GM18907 (cell line): Measurements from ENCODE around the gene ZNF157.
"Not testable (repeated sequence)": the region's sequence is repeated elsewhere in the genome, so short reads cannot be mapped to it uniquely, and the experiment has no call there.

Source experiments
- ATAC-seq: cut with Tn5 transposase; IDR thresholded peaks from one replicate; pipeline ENCODE4 v1.9.1; 2021; ENCODE audit warnings: mild to moderate bottlenecking, moderate library complexity; ENCODE audit not compliant: unreplicated experiment

The ZNF157 gene

DNA sequence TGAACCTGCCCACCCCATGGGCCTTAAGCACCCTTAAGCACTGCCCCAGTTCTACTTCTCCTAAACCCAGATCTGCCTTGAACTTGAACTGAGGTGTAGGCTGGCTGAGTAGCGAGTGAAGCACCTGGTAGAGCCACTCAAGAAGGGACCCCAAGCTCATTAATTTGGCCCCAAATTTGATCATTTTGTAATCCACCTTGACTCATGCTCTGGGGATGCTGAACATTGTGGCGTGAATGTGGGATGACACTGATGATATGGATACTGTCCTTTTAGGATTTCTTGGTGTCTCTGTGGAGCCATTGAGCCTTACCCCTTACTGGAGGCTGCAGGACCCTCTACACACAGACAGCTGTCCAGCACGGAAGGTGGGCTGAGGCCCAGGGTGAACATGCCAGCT, at the start of gene ZNF157:
Gene ZNF157 (plus strand): TSS at position 301 of the 400 bp plus-strand sequence. CDS start 91 bp downstream, at position 392.
- no peak for ATAC-seq

DNA sequence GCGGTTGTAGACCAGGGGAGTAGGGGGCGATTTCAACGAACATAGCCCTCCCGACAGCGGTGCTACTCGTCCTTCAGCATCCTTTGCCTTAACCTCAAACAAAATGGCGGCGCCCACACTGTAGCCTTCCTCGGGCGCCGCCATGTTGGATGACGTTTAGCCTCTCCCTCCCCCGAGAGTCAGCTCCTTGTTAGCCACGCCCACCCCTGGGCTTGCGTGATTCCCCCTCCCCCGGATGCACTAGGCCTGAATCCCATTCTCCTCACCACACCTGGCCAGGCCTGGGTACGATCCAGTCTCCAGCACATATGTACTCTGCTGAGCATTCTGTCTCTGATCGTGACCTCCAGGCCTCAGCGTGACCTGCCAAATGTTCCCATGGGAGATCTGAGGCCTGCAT, 49.0 kb upstream of the ZNF157 start:
- ATAC-seq, result no peak

GRCh38 chrX:47321823-47322371, 48.5 kb upstream of the ZNF157 start:
- no peak for ATAC-seq

- ATAC-seq, result no peak
Measured at GRCh38 chrX:47327902-47328301, 42.5 kb upstream of the ZNF157 start.

- ATAC-seq, result not testable (repeated sequence)
Measured at GRCh38 chrX:47332729-47333128, 37.6 kb upstream of the ZNF157 start.

DNA sequence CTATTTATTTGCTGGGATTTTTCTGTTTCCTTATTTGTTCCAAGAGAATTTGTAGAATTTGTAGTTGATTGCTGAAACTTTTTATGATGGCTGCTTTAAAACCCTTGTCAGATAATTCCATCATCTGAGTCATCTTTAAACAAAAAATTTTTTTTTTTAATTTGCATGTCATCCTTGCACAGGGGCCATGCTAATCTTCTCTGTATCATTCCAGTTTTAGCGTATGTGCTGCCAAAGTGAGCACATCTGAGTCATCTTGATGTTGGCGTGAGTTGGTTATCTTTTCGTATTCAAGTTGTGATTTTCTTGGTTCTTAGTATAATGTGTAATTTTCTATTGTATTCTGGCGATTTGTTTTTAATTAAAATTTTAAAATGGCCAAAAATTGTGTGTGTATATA, 18.7 kb upstream of the ZNF157 start:
- no peak for ATAC-seq

GRCh38 chrX:47358387-47359065, 11.9 kb upstream of the ZNF157 start:
- no peak for ATAC-seq

DNA sequence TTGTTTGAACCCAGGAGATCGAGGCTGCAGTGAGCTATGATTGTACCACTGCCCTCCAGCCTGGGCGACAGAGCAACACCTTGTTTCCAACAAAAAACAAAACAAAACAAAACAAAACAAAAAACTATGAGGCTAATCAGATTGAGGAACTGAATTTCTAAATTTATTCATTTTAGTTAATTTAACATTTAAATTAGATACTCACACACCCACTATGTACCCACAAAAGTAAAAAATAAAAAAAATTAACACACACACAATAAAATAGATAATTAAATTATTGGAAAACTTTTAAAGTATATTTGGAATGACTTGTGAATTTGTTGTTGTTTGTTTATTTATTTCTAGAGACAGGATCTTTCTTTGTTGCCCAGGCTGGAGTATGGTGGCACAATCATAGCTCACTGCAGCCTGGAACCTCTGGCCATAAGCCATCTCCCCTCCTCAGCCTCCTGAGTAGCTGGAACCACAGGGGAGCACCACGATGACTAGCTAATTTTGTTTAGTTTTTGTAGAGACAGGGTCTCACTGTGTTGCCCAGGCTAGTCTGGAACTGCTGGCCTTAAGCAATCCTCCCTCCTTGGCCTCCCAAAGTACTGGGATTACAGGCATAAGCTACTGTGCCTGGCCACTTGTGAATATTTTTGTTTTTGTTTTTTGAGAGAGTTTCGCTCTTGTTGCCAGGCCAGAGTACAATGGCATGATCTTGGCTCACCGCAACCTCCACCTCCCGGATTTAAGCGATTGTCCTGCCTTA, 9.8 kb upstream of the ZNF157 start:
- ATAC-seq, result no peak

- peak; percentile 89 for ATAC-seq
Measured at GRCh38 chrX:47361538-47362511, 8.6 kb upstream of the ZNF157 start.

DNA sequence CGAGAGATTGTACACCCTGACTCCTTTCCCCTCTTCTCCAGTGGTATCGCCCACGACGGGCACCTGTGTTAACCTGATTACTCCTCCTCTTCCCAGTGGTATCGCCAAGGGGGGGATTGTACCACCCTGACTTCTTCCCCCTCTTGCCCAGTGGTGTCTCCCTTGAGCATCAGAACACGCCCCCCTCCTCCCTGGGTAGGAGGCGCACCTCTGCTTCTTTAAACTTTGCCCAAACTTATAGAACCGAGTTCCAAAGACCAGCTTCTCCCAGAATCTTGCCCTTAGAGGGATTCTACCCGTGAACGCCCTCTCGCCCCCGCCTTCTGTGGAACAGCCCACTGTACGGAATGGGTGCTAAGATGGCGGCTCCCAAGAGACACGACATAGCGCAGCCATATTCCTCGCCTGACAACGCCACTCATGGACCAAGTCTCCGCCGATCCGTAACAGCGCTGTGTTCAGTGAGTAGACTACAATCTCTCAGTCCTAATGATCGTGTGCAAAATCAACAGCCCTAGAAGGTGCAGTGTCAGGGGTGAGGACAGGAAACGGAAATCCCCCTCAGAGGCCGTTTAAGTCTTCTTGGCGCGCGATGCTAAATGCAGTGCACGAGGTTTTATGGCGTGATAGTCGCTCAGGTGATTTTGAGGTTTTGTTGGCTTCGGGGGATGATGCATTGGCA, 4.2 kb upstream of the ZNF157 start:
- peak; percentile 43 for ATAC-seq

- no peak for ATAC-seq
Measured at GRCh38 chrX:47373198-47373597, 2.8 kb downstream of the ZNF157 start.

DNA sequence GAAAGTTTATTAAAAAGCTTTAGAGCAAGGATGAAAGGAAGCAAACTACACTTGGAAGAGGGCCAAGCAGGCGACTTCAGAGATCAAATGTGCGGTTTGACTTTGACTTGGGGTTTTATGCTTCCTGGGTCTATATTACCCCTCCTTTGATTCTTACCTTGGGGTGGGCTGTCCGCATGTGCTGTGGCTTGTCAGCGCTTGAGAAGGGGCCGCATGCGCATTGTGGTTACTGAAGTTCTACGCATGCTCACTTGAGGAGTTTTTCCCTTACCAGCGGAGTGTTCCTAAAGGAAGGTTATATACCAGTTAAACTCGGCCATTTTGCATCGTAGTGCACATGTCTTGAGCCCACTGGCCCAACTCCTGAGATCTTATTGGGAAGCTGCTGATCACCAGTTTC, 9.9 kb downstream of the ZNF157 start:
- ATAC-seq, result no peak

- ATAC-seq, result not testable (repeated sequence)
Measured at GRCh38 chrX:47380837-47381236, 10.5 kb downstream of the ZNF157 start.

GRCh38 chrX:47384502-47384901, 14.1 kb downstream of the ZNF157 start:
- no peak for ATAC-seq

DNA sequence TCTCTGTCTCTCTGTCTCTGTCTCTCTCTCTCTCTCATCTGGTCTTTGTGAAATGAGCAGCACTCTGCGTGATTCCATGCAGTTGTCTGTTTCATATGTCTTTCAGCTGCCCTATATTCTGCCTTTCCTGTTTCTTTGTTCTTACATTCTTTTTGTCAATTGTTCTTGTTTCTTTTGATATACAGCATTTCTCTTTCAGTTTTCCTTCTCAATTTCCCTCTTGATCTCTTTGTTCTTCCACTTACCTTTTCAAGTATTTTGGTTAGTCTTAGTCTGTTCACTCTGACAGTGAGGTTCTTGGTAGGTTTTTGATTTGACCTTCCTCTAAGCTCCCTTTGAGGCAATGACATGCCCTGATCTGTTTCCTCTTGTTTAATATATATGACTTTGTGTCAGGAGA, 20.4 kb downstream of the ZNF157 start:
- no peak for ATAC-seq

GRCh38 chrX:47413179-47413594, 42.8 kb downstream of the ZNF157 start:
- ATAC-seq, result no peak

- ATAC-seq, result no peak
Measured at GRCh38 chrX:47420265-47420664, 49.9 kb downstream of the ZNF157 start.

- no peak for ATAC-seq
Measured at GRCh38 chrX:47420962-47421361, 50.6 kb downstream of the ZNF157 start.

- ATAC-seq, result no peak
Measured at GRCh38 chrX:47422444-47422843, 52.1 kb downstream of the ZNF157 start.

GRCh38 chrX:47430925-47431324, 60.5 kb downstream of the ZNF157 start:
- no peak for ATAC-seq
